SK-N-SH (cell line): Measurements from ENCODE around the gene KRTAP5-2. TPM values are rescaled to one million over a fixed set of nuclear protein-coding genes. Genes with fewer than 3 reads are reported as not detected.

Source experiments
- CTCF ChIA-PET: fragments of 300-600, 350-600 bp; formaldehyde crosslinking; extraction: SDS; loops from one replicate; lab custom pipeline; 2021; lab: Yijun Ruan, JAX
- POLR2A ChIA-PET: fragments of 350-600 bp; sonication (Branson Sonifier 250); formaldehyde crosslinking; extraction: SDS; loops from one replicate; lab custom pipeline; 2020; ENCODE audit warnings: antibody characterized with exemption, inconsistent platforms; lab: Yijun Ruan, JAX
- DNase-seq: peaks from one replicate; pipeline ENCODE4 v3.0.0; 2012
- H2AFZ ChIP-seq: fragments of 200-600 bp; sonication (generic); 2 replicates; pipeline ENCODE4 v1.8.1; 2016; ENCODE audit warnings: antibody characterized with exemption, mild to moderate bottlenecking, low read depth
- H3F3A ChIP-seq: fragments of 200-600 bp; sonication (generic); replicated peaks from 2 replicates; pipeline ENCODE3; 2016; ENCODE audit warnings: antibody characterized with exemption, mild to moderate bottlenecking; ENCODE audit not compliant: insufficient read depth
- H3K27ac ChIP-seq, 2 experiments: fragments of 200-500 bp in 1 of 2; fragments of 200-600 bp in 1 of 2; sonication (Bioruptor generic) in 1 of 2; sonication (generic), shearing (Covaris generic) in 1 of 2; 2 replicates each; pipeline versions ENCODE4 v1.5.1 to v1.6.1; 2014 to 2016; ENCODE audit warnings: low read depth in 2 of 2, inconsistent platforms in 1 of 2, low read length in 1 of 2, mild to moderate bottlenecking in 1 of 2, mixed read lengths in 1 of 2
- H3K27me3 ChIP-seq: fragments of 200-600 bp; sonication (generic), shearing (Covaris generic); 2 replicates; pipeline ENCODE4 v1.6.1; 2016; ENCODE audit warnings: mixed run types; ENCODE audit not compliant: insufficient read depth
- H3K36me3 ChIP-seq, 2 experiments: fragments of 200-500 bp in 1 of 2; fragments of 200-600 bp in 1 of 2; sonication (Bioruptor generic) in 1 of 2; sonication (generic) in 1 of 2; replicated peaks in 1 of 2; 2 replicates each; pipeline versions ENCODE3 to v1.5.1; 2014 to 2016; ENCODE audit warnings: low read length in 1 of 2, mild to moderate bottlenecking in 1 of 2; ENCODE audit not compliant: insufficient read depth in 2 of 2, control insufficient read depth in 1 of 2
- H3K4me1 ChIP-seq, 2 experiments: fragments of 200-500 bp in 1 of 2; fragments of 200-600 bp in 1 of 2; sonication (Bioruptor generic) in 1 of 2; sonication (generic), shearing (Covaris generic) in 1 of 2; 2 replicates each; pipeline versions ENCODE4 v1.5.1 to v1.6.1; 2014 to 2016; ENCODE audit warnings: low read depth in 1 of 2, low read length in 1 of 2, mixed run types in 1 of 2; ENCODE audit not compliant: insufficient read depth in 2 of 2, control insufficient read depth in 1 of 2
- H3K4me2 ChIP-seq: fragments of 200-600 bp; sonication (generic), shearing (Covaris generic); 2 replicates; pipeline ENCODE4 v1.6.1; 2017; ENCODE audit warnings: mixed run types
- H3K4me3 ChIP-seq, 2 experiments: fragments of 200-500 bp in 1 of 2; fragments of 200-600 bp in 1 of 2; sonication (Bioruptor generic) in 1 of 2; sonication (generic), shearing (Covaris generic) in 1 of 2; 2 replicates each; pipeline versions ENCODE4 v1.5.1 to v1.8.1; 2014 to 2016; ENCODE audit warnings: low read depth in 2 of 2, inconsistent platforms in 1 of 2, low read length in 1 of 2, mild to moderate bottlenecking in 1 of 2, mixed read lengths in 1 of 2, moderate library complexity in 1 of 2
- H3K79me2 ChIP-seq: fragments of 200-600 bp; sonication (generic); 2 replicates; pipeline ENCODE4 v1.8.1; 2017; ENCODE audit warnings: mild to moderate bottlenecking; ENCODE audit not compliant: insufficient read depth
- H3K9ac ChIP-seq: fragments of 200-600 bp; sonication (generic); 2 replicates; pipeline ENCODE4 v1.6.1; 2017; ENCODE audit warnings: mixed run types
- H3K9me2 ChIP-seq: fragments of 200-600 bp; sonication (generic); 2 replicates; pipeline ENCODE4 v1.6.1; 2017; ENCODE audit warnings: mixed run types
- H3K9me3 ChIP-seq: fragments of 200-600 bp; sonication (generic); 2 replicates; pipeline ENCODE4 v1.6.1; 2017; ENCODE audit warnings: mixed run types, mild to moderate bottlenecking, moderate library complexity
- H4K20me1 ChIP-seq: fragments of 200-600 bp; sonication (generic); 2 replicates; pipeline ENCODE4 v1.6.1; 2017; ENCODE audit warnings: mild to moderate bottlenecking, mixed run types; ENCODE audit not compliant: insufficient read depth
- CHD2 ChIP-seq: fragments of 150-350 bp; IDR thresholded peaks from 2 replicates; pipeline ENCODE4 v1.6.1; 2018; ENCODE audit warnings: low read length; ENCODE audit not compliant: partially characterized antibody
- GABPA ChIP-seq: IDR thresholded peaks from 2 replicates; pipeline ENCODE4 v1.4.0; 2012; ENCODE audit warnings: low read depth, mild to moderate bottlenecking
- JUND ChIP-seq: IDR thresholded peaks from 2 replicates; pipeline ENCODE4 v1.4.0; 2012
- MXI1 ChIP-seq: IDR thresholded peaks from 2 replicates; pipeline ENCODE4 v1.6.1; 2012; ENCODE audit warnings: mild to moderate bottlenecking, low read depth, low read length, improper control_type of control experiment
- NRF1 ChIP-seq: IDR thresholded peaks from 2 replicates; pipeline ENCODE4 v1.6.1; 2012; ENCODE audit warnings: low read depth, mild to moderate bottlenecking, low read length
- POLR2AphosphoS5 ChIP-seq: IDR thresholded peaks from 2 replicates; pipeline ENCODE4 v1.6.1; 2012; ENCODE audit warnings: low read depth, low read length
- RAD21 ChIP-seq: IDR thresholded peaks from 2 replicates; pipeline ENCODE4 v1.6.1; 2012; ENCODE audit warnings: mild to moderate bottlenecking, low read length
- RCOR1 ChIP-seq: fragments of 150-350 bp; IDR thresholded peaks from 2 replicates; pipeline ENCODE4 v1.6.1; 2017; ENCODE audit warnings: antibody characterized with exemption, low read length
- RXRA ChIP-seq: IDR thresholded peaks from 2 replicates; pipeline ENCODE4 v1.4.0; 2012; ENCODE audit warnings: low read depth, mild to moderate bottlenecking, borderline replicate concordance
- SIN3A ChIP-seq: IDR thresholded peaks from 2 replicates; pipeline ENCODE4 v1.6.1; 2012; ENCODE audit warnings: low read depth, mild to moderate bottlenecking, low read length, moderate library complexity, borderline replicate concordance
- TAF1 ChIP-seq: IDR thresholded peaks from 2 replicates; pipeline ENCODE4 v1.6.1; 2012; ENCODE audit warnings: low read depth, mild to moderate bottlenecking, low read length, moderate library complexity, borderline replicate concordance
- TEAD4 ChIP-seq: IDR thresholded peaks from 2 replicates; pipeline ENCODE4 v1.4.0; 2012; ENCODE audit warnings: mild to moderate bottlenecking, borderline replicate concordance; ENCODE audit not compliant: insufficient read depth
- YY1 ChIP-seq: IDR thresholded peaks from 2 replicates; pipeline ENCODE4 v1.4.0; 2012; ENCODE audit warnings: low read depth, mild to moderate bottlenecking
- WGBS: methylation state at CpG from one replicate; pipeline ENCODE4 v1.1.6; 2017; ENCODE audit warnings: low lambda C conversion rate; 5-methylcytosine and 5-hydroxymethylcytosine counted together
- polyA plus RNA-seq, 3 experiments: library from polyadenylated mRNA; depleted of rRNA; stranded (reverse); fragments of >200 nt; gene quantifications; 2 replicates each; pipeline ENCODE4 v1.2.3, GENCODE V29; 2012
- TF ChIP-seq, protein P1 (sequence below): IDR thresholded peaks from 2 replicates; pipeline ENCODE4 v1.6.1; 2012; ENCODE audit warnings: mild to moderate bottlenecking, low read depth, low read length, moderate library complexity
- TF ChIP-seq, protein P2 (sequence below): IDR thresholded peaks from 2 replicates; pipeline ENCODE4 v1.4.0; 2012; ENCODE audit warnings: low read depth
- TF ChIP-seq, protein P3 (sequence below): IDR thresholded peaks from 2 replicates; pipeline ENCODE4 v1.4.0; 2012; ENCODE audit warnings: low read depth, borderline replicate concordance
- TF ChIP-seq, protein P4 (sequence below): IDR thresholded peaks from 2 replicates; pipeline ENCODE4 v1.4.0; 2012; ENCODE audit warnings: low read depth, borderline replicate concordance
- TF ChIP-seq, protein P5 (sequence below): fragments of 200-600 bp; sonication (generic); IDR thresholded peaks from 2 replicates; pipeline ENCODE4 v1.6.1; 2017; ENCODE audit warnings: antibody characterized with exemption, mild to moderate bottlenecking, moderate library complexity

Gene KRTAP5-2
- polyA plus RNA-seq, 1 of the 3 experiments (the other 2 are of a cell fraction) = not detected

DNA sequence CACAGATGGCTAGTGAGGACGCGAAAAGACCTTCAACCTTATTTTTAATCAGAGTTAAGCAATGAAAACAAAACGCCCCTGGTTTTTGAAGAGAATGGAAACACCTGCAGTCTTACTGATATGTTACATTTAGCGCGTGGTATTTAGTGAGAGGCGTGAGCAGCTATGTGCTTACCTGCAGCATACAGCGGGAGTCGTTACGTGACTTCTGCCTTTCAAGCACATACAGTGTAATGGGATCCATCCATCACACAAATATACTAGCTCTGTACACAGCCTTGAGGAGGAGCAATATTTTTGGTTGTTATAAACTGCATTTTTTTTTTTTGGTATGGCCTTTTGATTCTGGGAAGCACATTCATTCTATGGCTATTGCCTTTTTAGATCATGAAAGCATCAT lies 5.5 kb downstream of the KRTAP5-2 start:
- Histone ChIP-seq H2AFZ (no peak overlapping the region), H3K27me3 (peaks cover 7% of the 10 kb centered on the region), H3K4me3 (no peak overlapping the region), H3K27ac (no peak overlapping the region), H3F3A (no peaks in the 10 kb centered on the region), H3K4me1 (no peaks in the 10 kb centered on the region), H3K36me3 (no peaks in the 10 kb centered on the region), H3K9ac (no peak overlapping the region), H3K4me2 (no peak overlapping the region), H4K20me1 (no peaks in the 10 kb centered on the region), H3K9me3 (no peaks in the 10 kb centered on the region), H3K9me2 (no peaks in the 10 kb centered on the region), H3K79me2 (no peaks in the 10 kb centered on the region)
- ChIA-PET POLR2A (no interaction called here), CTCF (interaction anchor here (0.8 to 7.5 kb wide), 3 partner anchors 19 to 101 kb away, joined by 3 to 64 read pairs (median 3); no protein-coding TSS in a partner anchor)
- 80% methylated on average over 9 of the region's 9 CpGs for WGBS
- TF ChIP-seq, protein P1, sequence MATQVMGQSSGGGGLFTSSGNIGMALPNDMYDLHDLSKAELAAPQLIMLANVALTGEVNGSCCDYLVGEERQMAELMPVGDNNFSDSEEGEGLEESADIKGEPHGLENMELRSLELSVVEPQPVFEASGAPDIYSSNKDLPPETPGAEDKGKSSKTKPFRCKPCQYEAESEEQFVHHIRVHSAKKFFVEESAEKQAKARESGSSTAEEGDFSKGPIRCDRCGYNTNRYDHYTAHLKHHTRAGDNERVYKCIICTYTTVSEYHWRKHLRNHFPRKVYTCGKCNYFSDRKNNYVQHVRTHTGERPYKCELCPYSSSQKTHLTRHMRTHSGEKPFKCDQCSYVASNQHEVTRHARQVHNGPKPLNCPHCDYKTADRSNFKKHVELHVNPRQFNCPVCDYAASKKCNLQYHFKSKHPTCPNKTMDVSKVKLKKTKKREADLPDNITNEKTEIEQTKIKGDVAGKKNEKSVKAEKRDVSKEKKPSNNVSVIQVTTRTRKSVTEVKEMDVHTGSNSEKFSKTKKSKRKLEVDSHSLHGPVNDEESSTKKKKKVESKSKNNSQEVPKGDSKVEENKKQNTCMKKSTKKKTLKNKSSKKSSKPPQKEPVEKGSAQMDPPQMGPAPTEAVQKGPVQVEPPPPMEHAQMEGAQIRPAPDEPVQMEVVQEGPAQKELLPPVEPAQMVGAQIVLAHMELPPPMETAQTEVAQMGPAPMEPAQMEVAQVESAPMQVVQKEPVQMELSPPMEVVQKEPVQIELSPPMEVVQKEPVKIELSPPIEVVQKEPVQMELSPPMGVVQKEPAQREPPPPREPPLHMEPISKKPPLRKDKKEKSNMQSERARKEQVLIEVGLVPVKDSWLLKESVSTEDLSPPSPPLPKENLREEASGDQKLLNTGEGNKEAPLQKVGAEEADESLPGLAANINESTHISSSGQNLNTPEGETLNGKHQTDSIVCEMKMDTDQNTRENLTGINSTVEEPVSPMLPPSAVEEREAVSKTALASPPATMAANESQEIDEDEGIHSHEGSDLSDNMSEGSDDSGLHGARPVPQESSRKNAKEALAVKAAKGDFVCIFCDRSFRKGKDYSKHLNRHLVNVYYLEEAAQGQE = no peak
- TF ChIP-seq RXRA = no peak
- TF ChIP-seq SIN3A = no peak
- TF ChIP-seq, protein P2, sequence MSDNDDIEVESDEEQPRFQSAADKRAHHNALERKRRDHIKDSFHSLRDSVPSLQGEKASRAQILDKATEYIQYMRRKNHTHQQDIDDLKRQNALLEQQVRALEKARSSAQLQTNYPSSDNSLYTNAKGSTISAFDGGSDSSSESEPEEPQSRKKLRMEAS = no peak
- no peak for TF ChIP-seq JUND
- no peak for TF ChIP-seq TEAD4
- TF ChIP-seq POLR2AphosphoS5 = no peak
- TF ChIP-seq NRF1 = no peak
- no peak for TF ChIP-seq MXI1
- TF ChIP-seq, protein P3, sequence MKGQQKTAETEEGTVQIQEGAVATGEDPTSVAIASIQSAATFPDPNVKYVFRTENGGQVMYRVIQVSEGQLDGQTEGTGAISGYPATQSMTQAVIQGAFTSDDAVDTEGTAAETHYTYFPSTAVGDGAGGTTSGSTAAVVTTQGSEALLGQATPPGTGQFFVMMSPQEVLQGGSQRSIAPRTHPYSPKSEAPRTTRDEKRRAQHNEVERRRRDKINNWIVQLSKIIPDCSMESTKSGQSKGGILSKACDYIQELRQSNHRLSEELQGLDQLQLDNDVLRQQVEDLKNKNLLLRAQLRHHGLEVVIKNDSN = no peak
- no peak for TF ChIP-seq RCOR1
- TF ChIP-seq GABPA = no peak
- TF ChIP-seq RAD21 = no peak
- no peak for TF ChIP-seq TAF1
- TF ChIP-seq CHD2 = no peak
- TF ChIP-seq, protein P4, sequence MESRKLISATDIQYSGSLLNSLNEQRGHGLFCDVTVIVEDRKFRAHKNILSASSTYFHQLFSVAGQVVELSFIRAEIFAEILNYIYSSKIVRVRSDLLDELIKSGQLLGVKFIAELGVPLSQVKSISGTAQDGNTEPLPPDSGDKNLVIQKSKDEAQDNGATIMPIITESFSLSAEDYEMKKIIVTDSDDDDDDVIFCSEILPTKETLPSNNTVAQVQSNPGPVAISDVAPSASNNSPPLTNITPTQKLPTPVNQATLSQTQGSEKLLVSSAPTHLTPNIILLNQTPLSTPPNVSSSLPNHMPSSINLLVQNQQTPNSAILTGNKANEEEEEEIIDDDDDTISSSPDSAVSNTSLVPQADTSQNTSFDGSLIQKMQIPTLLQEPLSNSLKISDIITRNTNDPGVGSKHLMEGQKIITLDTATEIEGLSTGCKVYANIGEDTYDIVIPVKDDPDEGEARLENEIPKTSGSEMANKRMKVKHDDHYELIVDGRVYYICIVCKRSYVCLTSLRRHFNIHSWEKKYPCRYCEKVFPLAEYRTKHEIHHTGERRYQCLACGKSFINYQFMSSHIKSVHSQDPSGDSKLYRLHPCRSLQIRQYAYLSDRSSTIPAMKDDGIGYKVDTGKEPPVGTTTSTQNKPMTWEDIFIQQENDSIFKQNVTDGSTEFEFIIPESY = no peak
- no peak for TF ChIP-seq YY1
- TF ChIP-seq, protein P5, sequence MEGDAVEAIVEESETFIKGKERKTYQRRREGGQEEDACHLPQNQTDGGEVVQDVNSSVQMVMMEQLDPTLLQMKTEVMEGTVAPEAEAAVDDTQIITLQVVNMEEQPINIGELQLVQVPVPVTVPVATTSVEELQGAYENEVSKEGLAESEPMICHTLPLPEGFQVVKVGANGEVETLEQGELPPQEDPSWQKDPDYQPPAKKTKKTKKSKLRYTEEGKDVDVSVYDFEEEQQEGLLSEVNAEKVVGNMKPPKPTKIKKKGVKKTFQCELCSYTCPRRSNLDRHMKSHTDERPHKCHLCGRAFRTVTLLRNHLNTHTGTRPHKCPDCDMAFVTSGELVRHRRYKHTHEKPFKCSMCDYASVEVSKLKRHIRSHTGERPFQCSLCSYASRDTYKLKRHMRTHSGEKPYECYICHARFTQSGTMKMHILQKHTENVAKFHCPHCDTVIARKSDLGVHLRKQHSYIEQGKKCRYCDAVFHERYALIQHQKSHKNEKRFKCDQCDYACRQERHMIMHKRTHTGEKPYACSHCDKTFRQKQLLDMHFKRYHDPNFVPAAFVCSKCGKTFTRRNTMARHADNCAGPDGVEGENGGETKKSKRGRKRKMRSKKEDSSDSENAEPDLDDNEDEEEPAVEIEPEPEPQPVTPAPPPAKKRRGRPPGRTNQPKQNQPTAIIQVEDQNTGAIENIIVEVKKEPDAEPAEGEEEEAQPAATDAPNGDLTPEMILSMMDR = no peak
- no peak for DNase-seq
